GM18519 (cell line): ENCODE results near the gene INF2.
"Not testable (repeated sequence)": the region's sequence is repeated elsewhere in the genome, so short reads cannot be mapped to it uniquely, and the experiment has no call there.

Experiments used
- ATAC-seq: cut with Tn5 transposase; IDR thresholded peaks from one replicate; pipeline ENCODE4 v1.9.1; 2021; ENCODE audit warnings: mild to moderate bottlenecking, moderate library complexity; ENCODE audit not compliant: unreplicated experiment, low FRiP score

The INF2 gene

DNA sequence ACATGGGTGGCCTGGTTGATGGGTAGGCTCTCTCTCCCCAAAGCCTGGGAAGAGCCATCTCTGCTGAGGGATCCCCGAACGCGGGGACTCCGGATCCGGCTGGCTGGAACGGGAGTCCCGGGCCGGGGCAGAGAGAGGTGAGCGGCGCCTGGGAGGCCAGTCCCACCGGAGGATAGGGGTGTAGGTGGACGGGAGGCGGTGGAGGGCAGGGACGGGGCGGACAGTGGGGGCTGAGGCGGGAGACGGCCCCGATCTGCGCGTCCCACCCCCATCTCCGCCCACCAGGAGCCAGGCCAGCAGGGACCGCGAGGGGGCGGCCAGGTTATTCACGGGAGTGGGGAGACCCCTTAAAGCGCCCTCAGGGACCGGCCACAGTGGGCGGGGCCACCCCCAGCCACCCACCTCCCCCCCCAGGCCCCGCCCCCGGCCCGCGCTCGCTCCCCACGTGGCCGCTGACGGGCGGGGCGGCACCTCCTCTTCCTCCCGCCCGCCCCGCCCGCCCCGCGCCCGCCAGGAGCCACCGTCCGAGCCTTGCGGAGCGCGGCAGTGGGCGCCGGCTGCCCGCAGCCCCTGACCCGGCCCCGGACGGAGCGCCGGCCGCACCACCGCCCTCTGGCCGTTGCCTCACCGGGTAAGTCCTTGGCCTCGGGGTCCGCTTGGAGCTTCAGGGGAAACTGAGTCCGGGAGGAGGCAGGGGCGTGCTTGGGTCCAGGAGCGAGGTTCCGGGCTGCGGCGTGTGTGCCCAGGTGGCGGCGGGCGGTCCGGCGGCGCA, at the start of gene INF2:
Gene INF2, plus strand, starts transcription at position 510 of the 772 bp plus-strand sequence. CDS start 11,748 bp downstream, outside the sequence.
- no peak for ATAC-seq

DNA sequence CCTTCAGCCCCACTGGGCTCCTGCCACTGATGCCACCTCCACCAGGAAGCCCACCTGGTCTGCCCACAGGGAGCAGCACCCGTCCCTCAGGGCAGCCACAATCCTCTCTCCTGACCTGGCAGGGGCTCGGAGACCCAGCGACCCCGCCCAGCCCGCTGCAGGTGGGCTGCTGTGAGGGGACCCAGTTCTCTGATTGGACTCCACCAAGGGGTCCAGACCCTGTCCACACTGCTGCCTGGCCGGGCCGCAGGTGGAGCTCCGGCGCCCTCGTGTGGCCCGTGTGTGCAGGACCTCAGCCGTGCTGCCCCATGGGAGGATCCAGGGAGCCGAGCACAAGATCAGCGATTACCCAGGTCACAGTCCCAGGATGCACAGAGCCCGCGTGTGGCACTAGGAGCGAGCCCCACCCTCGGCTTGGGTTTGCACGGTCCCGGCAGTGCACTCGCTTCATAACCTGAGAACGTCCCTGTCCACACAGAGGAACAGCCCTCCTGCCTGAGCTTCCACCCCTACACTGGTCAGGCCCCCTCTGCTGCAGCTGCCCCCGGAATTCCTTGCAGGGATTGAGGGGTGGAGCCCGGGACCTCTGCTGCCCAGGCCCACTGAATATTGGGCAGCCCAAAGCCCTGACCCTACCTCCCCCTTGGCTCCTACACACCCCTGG, 49.4 kb upstream of the INF2 start:
- no peak for ATAC-seq

DNA sequence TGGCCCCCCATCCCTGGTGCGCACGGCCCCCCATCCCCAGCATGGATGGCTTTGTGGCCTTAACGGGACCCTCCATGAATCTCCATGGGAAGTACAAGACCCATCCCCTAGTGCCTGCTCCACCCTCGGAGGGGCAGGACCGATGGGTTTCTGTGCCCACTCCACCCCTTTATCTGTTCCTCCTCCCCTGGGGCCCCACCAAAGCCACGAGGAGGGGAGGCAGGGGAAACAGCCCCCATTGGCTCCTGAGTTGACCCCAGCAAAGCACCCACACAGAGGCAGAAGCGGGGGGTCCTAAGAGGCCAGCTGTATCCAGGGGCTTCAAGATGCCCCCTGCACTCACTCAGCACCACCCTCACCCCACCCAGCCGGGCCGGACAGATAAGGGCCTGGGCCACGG, 48.7 kb upstream of the INF2 start:
- no peak for ATAC-seq

DNA sequence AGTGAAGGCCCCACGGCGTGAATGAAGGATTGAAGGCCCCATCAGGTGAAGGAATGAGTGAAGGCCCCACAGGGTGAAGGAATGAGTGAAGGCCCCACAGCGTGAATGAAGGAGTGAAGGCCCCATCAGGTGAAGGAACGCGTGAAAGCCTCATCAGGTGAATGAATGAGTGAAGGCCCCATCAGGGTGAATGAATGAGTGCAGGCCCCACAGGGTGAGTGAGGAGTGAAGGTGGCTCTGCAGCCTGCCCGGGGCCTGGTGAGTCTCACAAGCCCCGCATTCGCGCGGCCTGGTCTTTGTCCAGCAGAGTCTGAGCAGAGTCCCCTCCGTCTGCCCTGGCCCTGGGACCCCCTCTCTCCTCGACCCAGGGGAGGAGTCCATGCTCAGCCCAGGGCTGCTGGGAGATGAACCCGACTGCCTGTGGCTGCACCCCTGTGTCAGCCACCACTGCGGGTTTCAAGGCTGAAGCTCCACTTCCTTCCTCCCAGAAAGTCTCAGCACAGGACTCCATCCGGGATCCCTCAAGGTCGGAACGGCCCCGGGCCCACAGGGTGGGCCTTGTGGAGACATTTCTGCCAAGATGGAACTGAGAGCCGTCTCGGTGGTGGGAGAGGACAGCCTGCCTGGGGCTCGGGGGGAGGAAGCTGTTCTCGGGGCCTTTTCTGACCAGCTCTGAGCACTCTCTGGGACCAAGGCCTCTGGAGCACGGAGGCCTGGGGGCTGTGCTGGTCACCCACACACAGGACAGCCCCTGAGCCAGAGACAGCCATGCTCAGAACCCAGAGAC, 47.5 kb upstream of the INF2 start:
- ATAC-seq, result no peak

DNA sequence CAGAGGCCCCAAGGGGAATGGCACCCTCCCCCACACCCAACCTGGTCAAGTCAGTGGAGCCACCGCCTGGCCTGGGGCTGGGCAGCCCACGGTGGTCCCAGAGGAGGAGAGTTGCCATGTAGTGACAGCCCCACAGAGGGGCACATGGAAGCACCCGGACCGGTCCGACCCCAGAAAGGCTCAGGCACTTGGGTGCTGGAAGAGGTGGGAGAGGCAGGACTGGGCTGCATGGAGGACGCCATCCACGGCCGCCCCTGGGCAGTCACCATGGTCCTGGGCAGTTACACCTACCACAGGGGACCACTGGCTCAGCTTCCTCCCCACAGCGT, 46.9 kb upstream of the INF2 start:
- no peak for ATAC-seq

DNA sequence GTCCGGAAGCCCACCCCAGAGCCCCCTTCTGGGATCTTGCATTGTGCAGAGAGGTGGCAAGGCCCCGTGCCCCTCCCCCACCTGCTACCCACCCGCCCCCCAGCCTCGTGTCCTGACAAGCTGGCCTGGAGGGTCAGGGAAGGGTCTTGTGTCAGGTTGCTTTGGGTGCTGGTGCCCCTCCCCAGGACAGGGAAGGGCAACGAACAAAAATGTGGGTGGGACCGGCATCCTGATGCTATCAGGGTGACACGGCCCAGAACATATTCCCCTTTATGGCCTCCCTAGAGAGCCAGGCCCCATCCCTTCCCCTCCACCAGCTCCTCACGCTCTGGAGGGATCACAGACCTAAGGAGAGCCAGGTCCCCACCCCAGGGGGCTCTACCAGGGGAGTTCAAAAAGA, 46.1 kb upstream of the INF2 start:
- ATAC-seq, result no peak

DNA sequence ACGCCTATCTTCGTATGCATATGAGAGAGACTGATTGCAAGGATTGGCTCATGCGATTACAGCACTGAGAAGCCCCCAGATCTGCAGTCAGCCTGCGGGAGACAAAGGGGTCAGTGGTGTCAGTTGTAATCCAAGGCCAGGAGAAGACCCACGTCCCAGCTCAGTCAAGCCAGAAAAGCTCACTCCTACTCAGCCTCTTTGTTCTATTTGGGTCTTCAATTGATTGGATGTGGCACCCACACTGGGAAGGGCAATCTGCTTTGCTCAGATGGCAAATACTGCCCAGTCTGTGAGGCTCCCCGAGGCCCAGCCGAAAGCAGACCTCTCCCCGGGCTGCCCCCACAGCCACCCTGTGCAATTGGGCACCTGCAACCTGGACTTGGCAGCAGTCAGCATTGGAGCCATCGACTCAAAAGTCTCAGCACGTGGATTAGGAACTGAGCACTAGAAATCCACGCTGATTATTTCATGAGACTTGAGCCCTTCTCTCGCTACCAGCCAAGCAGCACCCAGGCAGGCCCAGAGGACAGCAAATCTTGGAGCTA, 45.3 kb upstream of the INF2 start:
- ATAC-seq, result no peak

DNA sequence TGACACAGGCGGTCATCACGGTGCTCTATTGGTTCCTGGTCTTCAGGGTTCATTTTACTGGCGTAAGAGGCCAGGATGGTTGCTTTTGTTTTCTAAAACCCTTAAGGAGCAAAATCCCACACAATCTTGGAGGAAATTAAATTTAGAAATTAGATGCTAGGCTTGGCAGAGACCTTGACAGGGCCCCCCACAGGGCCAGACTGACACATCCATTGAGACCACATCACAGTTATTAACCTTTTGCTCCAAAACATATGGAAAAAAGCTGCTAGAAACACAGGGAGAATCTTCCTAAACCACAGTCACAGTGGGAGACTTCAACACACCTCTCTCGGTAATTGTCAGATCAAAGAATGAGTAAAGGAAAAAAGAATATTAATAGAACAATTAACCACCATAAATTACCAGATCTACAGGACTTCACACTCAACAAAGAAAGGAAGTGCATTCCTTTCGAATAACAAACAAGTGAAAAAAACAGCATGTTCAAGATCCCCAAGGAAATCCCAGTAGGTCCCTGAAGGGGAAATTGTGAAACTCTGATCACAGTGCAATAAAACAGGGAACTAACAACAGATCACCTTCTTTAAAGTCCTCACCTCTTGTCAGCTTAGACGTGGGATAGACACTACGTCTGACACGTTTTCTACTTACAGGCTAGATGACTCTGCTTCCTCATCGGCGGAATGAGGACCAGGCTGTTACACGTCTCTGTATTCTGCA, 44.6 kb upstream of the INF2 start:
- ATAC-seq, result no peak

DNA sequence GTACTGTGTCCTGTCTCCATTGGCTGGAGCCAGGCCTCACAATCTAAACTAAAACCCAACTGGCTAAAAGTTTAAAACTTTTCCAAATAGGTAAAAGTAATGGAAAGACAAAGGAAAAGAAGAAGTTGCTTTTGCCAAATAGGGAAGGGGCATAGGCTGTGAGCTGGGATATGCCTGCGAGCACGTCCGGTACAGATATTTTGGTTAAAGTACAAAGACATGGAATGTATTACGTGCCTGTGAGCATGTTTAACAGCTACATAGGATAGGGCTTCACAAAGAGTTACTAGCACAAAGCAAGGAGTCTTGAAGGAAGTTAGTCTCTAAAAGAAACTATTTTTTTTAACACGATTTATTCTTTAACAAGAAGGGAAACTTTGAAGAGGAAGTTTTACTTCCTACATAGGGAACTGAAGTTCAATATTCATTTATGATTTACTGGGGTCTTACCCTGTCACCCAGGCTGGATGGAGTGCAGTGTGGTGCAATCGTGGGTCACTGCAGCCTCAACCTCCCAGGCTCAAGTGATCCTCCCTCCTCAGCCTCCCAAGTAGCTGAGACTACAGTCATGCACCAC, 41.9 kb upstream of the INF2 start:
- no peak for ATAC-seq

DNA sequence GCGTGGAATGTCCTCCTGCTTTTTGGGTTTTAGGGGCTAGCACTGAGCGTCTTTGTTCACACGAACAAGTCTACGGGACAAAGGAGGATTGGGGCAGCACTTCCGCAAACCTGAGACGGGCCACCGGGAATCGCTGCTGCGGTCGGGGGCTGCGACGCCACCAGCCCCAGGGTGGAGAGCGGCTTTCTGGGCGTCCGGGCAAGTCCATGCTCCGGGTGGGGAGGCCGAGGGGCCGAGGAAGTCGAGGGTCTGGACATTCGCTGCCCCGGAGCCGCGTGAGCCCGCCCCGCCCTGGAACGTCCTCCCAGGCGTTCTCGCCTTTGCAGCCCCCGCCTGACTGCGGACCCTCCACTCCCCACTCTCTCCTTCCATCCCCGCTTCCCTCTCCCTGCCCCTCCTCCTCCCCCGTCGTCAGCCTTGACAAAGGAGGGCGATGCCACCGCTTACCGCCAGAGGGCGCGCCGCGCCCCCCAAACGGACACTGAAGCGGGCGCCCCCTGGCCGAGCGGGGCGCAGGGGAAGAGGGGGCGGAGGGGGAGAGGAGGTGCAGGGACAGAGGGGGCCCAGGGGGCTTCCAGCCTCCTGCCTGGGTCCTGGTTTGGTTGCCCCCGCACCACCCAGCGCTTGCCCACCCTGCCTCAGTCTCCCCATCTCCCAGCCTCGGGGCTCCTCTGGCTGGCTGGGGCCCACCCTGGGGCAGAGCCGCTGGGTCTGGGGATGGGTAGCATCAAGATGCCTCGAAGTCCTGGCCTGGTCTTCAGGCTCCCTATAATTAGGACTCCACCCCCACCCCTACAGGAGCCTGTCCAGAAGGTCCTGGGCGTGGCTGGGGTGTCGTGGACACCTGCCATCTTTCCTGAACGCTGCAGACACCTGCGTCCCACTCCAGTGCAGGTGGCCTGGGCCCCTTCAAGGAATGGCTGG, 39.1 kb upstream of the INF2 start:
- no peak for ATAC-seq

DNA sequence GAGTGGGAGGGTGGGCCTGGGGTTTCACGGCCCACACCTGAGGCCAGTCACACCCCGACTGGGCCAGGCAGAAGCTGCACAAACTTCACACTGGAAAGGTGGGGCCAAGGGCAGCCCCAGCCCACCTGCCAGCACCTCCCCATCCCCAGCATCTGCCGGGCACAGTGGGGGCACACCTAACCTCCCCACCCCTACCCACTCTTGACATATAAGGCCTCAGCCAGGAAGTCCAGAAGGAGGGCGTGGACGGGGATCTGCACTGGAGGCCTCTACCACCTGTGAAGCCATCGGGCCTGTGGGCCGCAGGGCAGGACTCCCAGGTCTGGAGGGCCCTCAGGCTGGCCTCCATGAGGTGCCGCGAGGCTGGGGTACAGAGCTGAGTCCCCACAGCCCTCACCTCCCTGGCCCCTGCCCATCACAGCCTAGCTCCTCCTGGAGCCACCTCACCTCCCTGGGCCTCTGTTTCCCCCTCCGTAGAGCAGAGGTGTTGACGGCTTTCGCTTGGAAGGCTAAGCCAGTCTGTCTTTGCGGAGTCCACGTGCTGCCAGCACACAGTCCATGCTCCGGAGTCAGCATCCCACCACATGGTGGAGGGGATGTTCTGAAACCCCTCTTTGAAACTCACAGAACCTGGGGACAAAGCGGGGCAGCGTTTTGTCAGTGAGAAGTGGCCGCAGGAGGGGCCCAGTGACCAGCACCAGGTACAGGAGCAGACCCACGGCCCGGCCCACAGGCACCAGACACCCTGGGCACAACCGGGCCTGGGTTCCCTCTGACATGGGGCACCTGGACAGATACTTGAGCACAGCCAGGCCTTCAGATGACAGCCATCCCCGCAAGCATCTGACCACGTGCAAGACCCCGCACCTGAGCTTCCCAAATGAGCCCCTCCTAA, 38.2 kb upstream of the INF2 start:
- ATAC-seq, result no peak

DNA sequence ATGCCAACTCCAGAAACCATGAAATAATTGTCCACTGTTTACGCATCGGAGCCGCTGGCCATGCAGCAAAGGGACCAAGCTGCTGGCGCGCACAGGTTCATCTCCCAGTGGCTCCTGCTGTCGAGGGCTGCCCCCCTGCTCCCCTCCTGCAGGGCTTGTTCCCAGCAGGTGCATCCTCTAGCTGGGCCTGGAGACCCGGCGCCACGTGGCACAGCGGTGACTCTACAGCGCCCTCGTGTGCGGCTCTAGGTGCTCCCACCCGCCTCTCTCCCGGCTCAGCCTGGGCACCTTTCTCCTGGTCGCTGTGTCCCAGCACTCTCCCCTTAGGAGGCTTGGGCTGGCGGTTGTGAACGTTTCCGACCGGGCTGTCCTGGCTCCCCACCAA, 37.5 kb upstream of the INF2 start:
- no peak for ATAC-seq

DNA sequence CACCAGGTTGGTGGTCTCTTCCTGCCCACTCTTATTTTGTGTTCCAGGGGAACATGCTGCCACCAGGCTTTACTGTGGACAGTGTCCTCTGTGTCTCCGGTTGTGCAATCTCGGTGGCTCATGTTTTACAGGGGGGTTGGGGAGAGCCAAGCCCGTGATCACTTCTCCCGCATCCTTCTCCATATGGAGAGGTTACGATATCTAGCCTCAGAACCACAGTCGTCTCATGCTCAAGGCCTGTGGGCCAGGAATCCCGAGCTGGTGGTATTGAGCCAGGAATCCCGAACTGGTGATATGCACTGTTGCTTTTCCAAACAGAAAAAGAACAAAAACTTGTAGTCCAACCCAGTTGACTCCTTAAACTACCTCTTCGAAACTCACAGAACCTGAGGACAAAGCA, 37.0 kb upstream of the INF2 start:
- ATAC-seq, result no peak

DNA sequence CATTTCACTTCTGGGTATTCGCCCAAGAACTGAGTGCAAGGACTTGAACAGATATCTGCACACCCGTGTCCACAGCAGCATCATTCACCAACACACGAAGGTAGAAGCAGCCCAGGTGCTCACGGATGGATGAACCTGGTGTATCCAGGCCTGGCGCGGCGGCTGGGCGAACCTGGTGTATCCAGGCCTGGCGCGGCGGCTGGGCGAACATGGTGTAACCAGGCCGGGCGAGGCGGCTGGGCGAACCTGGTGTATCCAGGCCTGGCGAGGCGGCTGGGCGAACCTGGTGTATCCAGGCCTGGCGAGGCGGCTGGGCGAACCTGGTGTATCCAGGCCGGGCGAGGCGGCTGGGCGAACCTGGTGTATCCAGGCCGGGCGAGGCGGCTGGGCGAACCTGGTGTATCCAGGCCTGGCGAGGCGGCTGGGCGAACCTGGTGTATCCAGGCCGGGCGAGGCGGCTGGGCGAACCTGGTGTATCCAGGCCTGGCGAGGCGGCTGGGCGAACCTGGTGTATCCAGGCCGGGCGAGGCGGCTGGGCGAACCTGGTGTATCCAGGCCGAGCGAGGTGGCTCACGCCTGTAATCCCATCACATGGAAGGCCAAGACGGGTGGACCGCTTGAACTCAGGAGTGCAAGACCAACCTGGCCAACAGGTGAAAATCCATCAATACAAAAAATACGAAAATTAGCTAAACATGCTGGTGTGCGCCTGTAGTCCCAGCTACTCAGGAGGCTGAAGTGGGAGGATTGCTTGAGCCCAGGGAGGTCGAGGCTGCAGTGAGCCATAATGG, 36.1 kb upstream of the INF2 start:
- ATAC-seq, result not testable (repeated sequence)

DNA sequence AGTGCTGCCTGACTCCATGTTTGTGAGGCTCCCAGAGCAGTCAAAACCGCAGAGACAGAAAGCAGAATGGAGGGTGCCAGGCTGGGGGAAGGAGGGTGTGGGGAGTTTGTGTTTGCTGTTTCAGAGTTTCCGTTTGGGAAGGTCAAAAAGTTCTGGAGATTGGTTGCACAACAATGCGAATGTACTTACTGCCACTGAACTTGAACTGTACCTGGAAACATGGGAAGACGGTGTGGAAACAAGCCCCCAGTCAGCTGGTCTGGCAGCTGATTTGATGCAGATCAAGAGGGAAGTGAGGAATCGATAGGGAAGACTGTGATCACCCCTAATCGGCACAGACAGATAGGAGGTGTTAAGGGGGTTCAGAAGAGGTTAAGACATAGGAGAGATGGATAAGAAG, 35.3 kb upstream of the INF2 start:
- ATAC-seq, result no peak

DNA sequence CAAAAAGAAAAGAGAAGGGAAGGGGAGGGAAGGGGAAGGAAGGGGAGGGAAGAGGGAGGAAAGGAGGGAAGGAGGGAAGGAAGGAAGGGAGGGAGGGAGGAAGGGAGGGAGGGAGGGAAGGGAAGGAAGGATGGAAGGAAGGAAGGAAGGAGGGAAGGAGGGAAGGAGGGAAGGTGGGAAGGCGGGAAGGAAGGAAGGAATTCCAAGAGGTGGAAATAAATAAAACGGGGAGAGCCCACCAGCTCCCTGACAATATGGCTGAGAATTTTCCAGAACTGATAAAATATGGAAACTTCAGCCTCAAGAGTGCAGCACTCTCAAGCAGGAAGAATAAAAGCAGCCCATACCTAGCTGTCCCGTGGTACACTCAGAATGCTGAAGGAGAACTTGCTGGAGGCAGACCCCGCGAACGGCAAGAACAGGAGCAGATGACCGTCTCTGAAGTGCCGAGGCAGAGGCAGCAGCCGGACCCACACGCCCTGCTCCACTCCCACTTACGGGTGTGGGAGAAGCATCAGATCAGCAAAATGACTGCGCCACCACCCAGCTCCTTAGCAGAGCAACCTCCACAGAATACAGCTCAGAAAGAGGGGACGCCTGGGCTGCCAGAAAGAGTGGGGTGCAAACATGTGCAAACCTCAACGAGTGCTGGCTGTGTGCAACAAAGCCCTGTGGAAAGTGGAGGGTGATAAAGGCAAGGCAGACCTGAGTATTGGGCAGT, 34.1 kb upstream of the INF2 start:
- no peak for ATAC-seq
